ENCODE results near the gene C19orf18.
A peak's percentile ranks its signal among the peaks of the same experiment; 100 is the strongest.
"Not testable (repeated sequence)": the region's sequence is repeated elsewhere in the genome, so short reads cannot be mapped to it uniquely, and the experiment has no call there.

C19orf18 gene

DNA sequence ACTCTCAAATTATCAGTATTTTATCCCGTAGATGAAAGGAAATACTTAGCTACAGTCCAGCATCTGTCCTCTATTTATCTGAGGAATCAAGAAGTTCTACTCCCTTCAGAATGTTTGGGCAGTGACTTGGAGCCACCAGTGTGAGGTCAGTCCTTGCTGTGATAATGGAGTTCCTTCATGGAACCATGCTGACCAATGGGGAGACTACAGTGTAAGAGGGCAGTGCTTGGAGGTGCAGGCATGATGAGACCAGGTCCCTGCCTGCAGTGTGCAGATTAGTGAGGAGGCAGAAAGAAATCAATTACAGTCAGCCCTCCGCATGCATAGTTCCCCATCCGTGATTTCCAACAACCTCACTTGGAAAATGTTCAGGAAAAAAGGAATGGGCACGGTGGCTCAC, at the start of gene C19orf18:
Gene C19orf18, minus strand, starts transcription at position 101 of the 400 bp plus-strand sequence. CDS start 102 bp downstream, outside the sequence.
- peaks cover 24% of the 10 kb centered on the region for H3K36me3 ChIP-seq (ENCODE audit: insufficient read depth, low read length)
- no peak within 1 kb of the TSS for H3K4me3 ChIP-seq
- H3K9me3 ChIP-seq (ENCODE audit: low read depth, low read length) = peaks cover 18% of the 10 kb centered on the region
- TF ChIP-seq POLR2AphosphoS5 (IDR thresholded peaks at IDR 0.05; ENCODE audit: borderline replicate concordance, low read depth, low read length) (no peak), FOXP2 (optimal IDR thresholded peaks at IDR 0.05; ENCODE audit: control extremely low read depth, extremely low read length, insufficient read depth) (no peak), EZH2 (IDR thresholded peaks at IDR 0.05) (no peak)
- no peak for DNase-seq (ENCODE audit: low read depth, low spot score)
- no peak within 1 kb of the TSS for H3K27ac ChIP-seq
- H3K9ac ChIP-seq (ENCODE audit: insufficient read length) = no peak within 1 kb of the TSS

- Histone ChIP-seq H3K36me3 (ENCODE audit: insufficient read depth, low read length) (no peaks in the 10 kb centered on the region), H3K9ac (ENCODE audit: insufficient read length) (no peak overlapping the region), H3K27ac (no peak overlapping the region), H3K9me3 (ENCODE audit: low read depth, low read length) (no peaks in the 10 kb centered on the region), H3K4me3 (no peak overlapping the region)
- DNase-seq (ENCODE audit: low read depth, low spot score) = no peak
- TF ChIP-seq POLR2AphosphoS5 (IDR thresholded peaks at IDR 0.05; ENCODE audit: borderline replicate concordance, low read depth, low read length) = no peak
- TF ChIP-seq FOXP2 (optimal IDR thresholded peaks at IDR 0.05; ENCODE audit: control extremely low read depth, extremely low read length, insufficient read depth) = no peak
- TF ChIP-seq EZH2 (IDR thresholded peaks at IDR 0.05) = no peak
Measured at GRCh38 chr19:58022283-58022660, 47.9 kb upstream of the C19orf18 start.

DNA sequence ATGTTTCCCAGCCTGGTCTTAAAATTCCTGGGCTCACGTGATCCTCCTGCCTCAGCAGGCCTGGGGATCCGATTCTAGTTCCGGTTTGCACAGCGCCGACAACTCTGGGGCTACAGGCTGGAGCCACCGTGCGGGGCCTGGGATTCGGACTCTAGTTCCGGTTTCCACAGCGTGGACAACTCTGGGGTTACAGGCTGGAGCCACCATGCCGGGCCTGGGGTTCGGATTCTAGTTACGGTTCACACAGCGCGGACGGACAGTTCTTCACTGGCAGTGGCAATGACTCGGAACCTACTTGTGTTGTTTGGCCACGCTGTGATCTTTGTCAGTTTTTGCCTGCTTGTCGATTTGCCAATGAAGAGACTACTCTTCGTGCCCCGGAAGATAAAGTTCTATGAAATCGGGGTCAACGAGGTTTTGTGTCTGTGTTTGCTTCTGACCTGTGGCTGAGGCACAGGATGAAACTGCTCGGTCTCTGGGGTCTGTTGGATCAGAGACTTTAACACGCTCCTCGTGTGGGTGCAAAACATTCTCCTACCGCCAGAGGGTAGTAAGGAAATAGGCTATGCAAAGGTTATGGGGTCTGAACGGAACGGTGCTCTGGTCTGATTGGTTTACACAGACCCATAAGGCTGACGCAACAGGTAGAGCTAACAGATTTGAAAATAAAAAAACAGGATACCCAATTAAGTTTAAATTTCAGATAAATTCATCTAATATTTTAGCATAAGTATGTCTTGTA, 47.4 kb upstream of the C19orf18 start:
- H3K4me3 ChIP-seq = no peak overlapping the region
- no peak overlapping the region for H3K9ac ChIP-seq (ENCODE audit: insufficient read length)
- no peaks in the 10 kb centered on the region for H3K36me3 ChIP-seq (ENCODE audit: insufficient read depth, low read length)
- no peaks in the 10 kb centered on the region for H3K9me3 ChIP-seq (ENCODE audit: low read depth, low read length)
- no peak for TF ChIP-seq FOXP2 (optimal IDR thresholded peaks at IDR 0.05; ENCODE audit: control extremely low read depth, extremely low read length, insufficient read depth)
- TF ChIP-seq EZH2 (IDR thresholded peaks at IDR 0.05) = no peak
- no peak for TF ChIP-seq POLR2AphosphoS5 (IDR thresholded peaks at IDR 0.05; ENCODE audit: borderline replicate concordance, low read depth, low read length)
- no peak overlapping the region for H3K27ac ChIP-seq
- no peak for DNase-seq (ENCODE audit: low read depth, low spot score)

- TF ChIP-seq POLR2AphosphoS5 (IDR thresholded peaks at IDR 0.05; ENCODE audit: borderline replicate concordance, low read depth, low read length) (no peak), FOXP2 (optimal IDR thresholded peaks at IDR 0.05; ENCODE audit: control extremely low read depth, extremely low read length, insufficient read depth) (no peak), EZH2 (IDR thresholded peaks at IDR 0.05) (no peak)
- H3K27ac ChIP-seq = no peak overlapping the region
- DNase-seq (ENCODE audit: low read depth, low spot score) = no peak
- H3K9me3 ChIP-seq (ENCODE audit: low read depth, low read length) = no peaks in the 10 kb centered on the region
- no peak overlapping the region for H3K9ac ChIP-seq (ENCODE audit: insufficient read length)
- H3K4me3 ChIP-seq = no peak overlapping the region
- no peaks in the 10 kb centered on the region for H3K36me3 ChIP-seq (ENCODE audit: insufficient read depth, low read length)
Measured at GRCh38 chr19:58020129-58020528, 45.8 kb upstream of the C19orf18 start.

DNA sequence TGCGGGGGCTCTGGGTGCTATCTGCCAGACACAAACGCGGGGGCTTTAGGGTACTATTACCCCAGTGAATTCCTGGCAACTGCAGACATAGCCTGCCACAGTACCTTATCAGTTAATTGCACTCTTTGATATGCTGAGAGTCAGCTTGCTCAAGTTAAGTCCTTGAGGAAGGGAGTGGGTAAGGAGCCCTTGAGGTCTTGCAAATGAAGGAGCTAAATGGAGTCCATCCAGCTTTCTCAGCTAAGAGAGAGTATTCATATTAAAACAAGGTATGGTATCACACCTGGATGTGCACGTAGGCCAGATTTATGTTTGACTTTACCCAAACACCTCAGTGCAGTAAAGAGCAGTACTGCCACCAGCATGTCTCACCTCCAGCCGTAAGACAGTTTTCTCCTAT, 39.8 kb upstream of the C19orf18 start:
- H3K9ac ChIP-seq (ENCODE audit: insufficient read length) = no peak overlapping the region
- no peak overlapping the region for H3K4me3 ChIP-seq
- no peak overlapping the region for H3K27ac ChIP-seq
- TF ChIP-seq EZH2 (IDR thresholded peaks at IDR 0.05) (no peak), FOXP2 (optimal IDR thresholded peaks at IDR 0.05; ENCODE audit: control extremely low read depth, extremely low read length, insufficient read depth) (no peak), POLR2AphosphoS5 (IDR thresholded peaks at IDR 0.05; ENCODE audit: borderline replicate concordance, low read depth, low read length) (no peak)
- DNase-seq (ENCODE audit: low read depth, low spot score) = no peak
- no peaks in the 10 kb centered on the region for H3K9me3 ChIP-seq (ENCODE audit: low read depth, low read length)
- H3K36me3 ChIP-seq (ENCODE audit: insufficient read depth, low read length) = no peaks in the 10 kb centered on the region

DNA sequence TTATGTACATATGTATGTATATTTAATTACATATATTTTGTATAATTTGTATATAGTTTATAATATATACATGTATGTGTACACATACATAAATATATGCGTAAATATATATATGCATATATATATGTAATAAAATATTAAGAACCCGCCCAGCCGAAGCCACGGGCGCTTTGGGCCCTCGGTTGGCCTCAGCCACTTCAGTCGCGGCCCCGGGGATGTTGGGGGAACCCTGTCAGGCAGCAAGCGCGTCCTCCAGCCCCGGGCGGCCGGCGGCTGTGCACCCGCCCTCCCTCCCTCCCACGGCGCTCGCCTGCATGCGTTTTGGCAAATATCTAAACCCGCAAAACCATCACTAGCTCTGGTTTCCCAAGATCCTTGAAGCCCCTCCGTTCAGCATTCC, 36.2 kb upstream of the C19orf18 start:
- TF ChIP-seq POLR2AphosphoS5 (IDR thresholded peaks at IDR 0.05; ENCODE audit: borderline replicate concordance, low read depth, low read length) = no peak
- no peak for TF ChIP-seq EZH2 (IDR thresholded peaks at IDR 0.05)
- no peak for TF ChIP-seq FOXP2 (optimal IDR thresholded peaks at IDR 0.05; ENCODE audit: control extremely low read depth, extremely low read length, insufficient read depth)
- Histone ChIP-seq H3K4me3 (no peak overlapping the region), H3K9ac (ENCODE audit: insufficient read length) (no peak overlapping the region), H3K36me3 (ENCODE audit: insufficient read depth, low read length) (peaks cover 10% of the 10 kb centered on the region), H3K27ac (no peak overlapping the region), H3K9me3 (ENCODE audit: low read depth, low read length) (no peaks in the 10 kb centered on the region; the same call in 1 of the 2 replicates)
- DNase-seq (ENCODE audit: low read depth, low spot score) = no peak

DNA sequence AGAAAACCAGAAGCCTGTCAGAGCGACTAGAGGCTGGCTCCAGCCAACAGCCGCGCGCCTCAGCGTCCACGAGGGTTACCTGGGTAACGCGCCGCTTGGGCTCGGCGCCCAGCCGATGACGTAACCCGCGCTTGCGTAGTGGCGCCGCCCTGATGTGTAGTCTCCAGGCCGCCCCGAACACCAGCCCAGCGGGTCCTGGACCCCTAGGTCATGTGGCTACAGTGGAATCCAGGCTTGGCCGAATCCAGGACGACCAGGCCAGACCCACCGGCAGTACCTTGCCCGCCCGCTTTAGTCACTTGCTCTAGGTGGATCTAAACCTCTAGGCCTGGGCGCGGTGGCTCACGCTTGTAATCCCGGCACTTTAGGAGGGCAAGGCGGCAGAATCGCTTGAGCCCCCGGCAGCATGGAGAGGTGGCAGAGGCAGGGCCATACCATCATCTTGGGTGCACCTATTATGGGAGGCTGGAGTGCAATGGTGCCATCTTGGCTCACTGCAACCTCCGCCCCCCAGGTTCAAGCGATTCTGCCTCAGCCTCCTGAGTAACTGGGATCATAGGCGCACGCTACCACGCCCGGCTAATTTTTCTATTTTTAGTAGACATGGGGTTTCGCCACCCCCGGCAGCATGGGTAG, 35.5 kb upstream of the C19orf18 start:
- peak; percentile 12 for DNase-seq (ENCODE audit: low read depth, low spot score)
- Histone ChIP-seq H3K9ac (ENCODE audit: insufficient read length) (peak overlapping the region; percentile 55), H3K27ac (no peak overlapping the region), H3K9me3 (ENCODE audit: low read depth, low read length) (peaks cover 2% of the 10 kb centered on the region; the same call in 1 of the 2 replicates), H3K4me3 (peak overlapping the region; percentile 78), H3K36me3 (ENCODE audit: insufficient read depth, low read length) (peaks cover 18% of the 10 kb centered on the region)
- TF ChIP-seq POLR2AphosphoS5 (IDR thresholded peaks at IDR 0.05; ENCODE audit: borderline replicate concordance, low read depth, low read length) (peak; percentile 61; the same call in 1 of the 2 replicates), EZH2 (IDR thresholded peaks at IDR 0.05) (no peak), FOXP2 (optimal IDR thresholded peaks at IDR 0.05; ENCODE audit: control extremely low read depth, extremely low read length, insufficient read depth) (no peak)

- Histone ChIP-seq H3K9ac (ENCODE audit: insufficient read length) (no peak overlapping the region), H3K4me3 (peak overlapping the region; percentile 78), H3K9me3 (ENCODE audit: low read depth, low read length) (peaks cover 7% of the 10 kb centered on the region; the same call in 1 of the 2 replicates)
Measured at GRCh38 chr19:58009301-58009665, 34.9 kb upstream of the C19orf18 start.

GRCh38 chr19:58008877-58009276, 34.5 kb upstream of the C19orf18 start:
- peak overlapping the region; percentile 78 for H3K4me3 ChIP-seq
- H3K36me3 ChIP-seq (ENCODE audit: insufficient read depth, low read length) = peaks cover 27% of the 10 kb centered on the region
- not testable (repeated sequence) for H3K9me3 ChIP-seq (ENCODE audit: low read depth, low read length); DNase-seq (ENCODE audit: low read depth, low spot score); H3K9ac ChIP-seq (ENCODE audit: insufficient read length); H3K27ac ChIP-seq

More at GRCh38 chr19:58009301-58009665, 34.9 kb upstream of the C19orf18 start:
- no peak for DNase-seq (ENCODE audit: low read depth, low spot score)
- TF ChIP-seq FOXP2 (optimal IDR thresholded peaks at IDR 0.05; ENCODE audit: control extremely low read depth, extremely low read length, insufficient read depth) (no peak), EZH2 (IDR thresholded peaks at IDR 0.05) (no peak), POLR2AphosphoS5 (IDR thresholded peaks at IDR 0.05; ENCODE audit: borderline replicate concordance, low read depth, low read length) (no peak)
- peaks cover 23% of the 10 kb centered on the region for H3K36me3 ChIP-seq (ENCODE audit: insufficient read depth, low read length)
- no peak overlapping the region for H3K27ac ChIP-seq
